HL-60/S4 (cell line): ENCODE results near the gene CLP1.

Experiments used
- in situ Hi-C: fragments of 300-500 bp; cut with MboI; formaldehyde crosslinking; loops from 2 replicates; pipeline ENCODE4 v1.14.3; 2022; ENCODE audit warnings: low sequenced_read_pairs

Gene CLP1

GRCh38 chr11:57640068-57640800, 17.3 kb upstream of the CLP1 start:
- in situ Hi-C loops = loop anchor here (10.0 kb wide), 3 partner anchors 75 to 295 kb away; partner anchors contain the start of gene UBE2L6

- in situ Hi-C loops = loop anchor here (10.0 kb wide), 3 partner anchors 76 to 296 kb away; partner anchors contain the start of gene UBE2L6
Observed at GRCh38 chr11:57641011-57641807, 16.4 kb upstream of the CLP1 start.

- in situ Hi-C loops = loop anchor here (10.0 kb wide), 3 partner anchors 79 to 299 kb away; partner anchors contain the start of gene UBE2L6
Observed at GRCh38 chr11:57643802-57644201, 13.8 kb upstream of the CLP1 start.

GRCh38 chr11:57644748-57645688, 12.5 kb upstream of the CLP1 start:
- in situ Hi-C loops = loop anchor here (10.0 kb wide), 3 partner anchors 80 to 300 kb away; partner anchors contain the start of gene UBE2L6

GRCh38 chr11:57645689-57646085, 11.9 kb upstream of the CLP1 start:
- in situ Hi-C loops = loop anchor here (10.0 kb wide), 3 partner anchors 81 to 301 kb away; partner anchors contain the start of gene UBE2L6

DNA sequence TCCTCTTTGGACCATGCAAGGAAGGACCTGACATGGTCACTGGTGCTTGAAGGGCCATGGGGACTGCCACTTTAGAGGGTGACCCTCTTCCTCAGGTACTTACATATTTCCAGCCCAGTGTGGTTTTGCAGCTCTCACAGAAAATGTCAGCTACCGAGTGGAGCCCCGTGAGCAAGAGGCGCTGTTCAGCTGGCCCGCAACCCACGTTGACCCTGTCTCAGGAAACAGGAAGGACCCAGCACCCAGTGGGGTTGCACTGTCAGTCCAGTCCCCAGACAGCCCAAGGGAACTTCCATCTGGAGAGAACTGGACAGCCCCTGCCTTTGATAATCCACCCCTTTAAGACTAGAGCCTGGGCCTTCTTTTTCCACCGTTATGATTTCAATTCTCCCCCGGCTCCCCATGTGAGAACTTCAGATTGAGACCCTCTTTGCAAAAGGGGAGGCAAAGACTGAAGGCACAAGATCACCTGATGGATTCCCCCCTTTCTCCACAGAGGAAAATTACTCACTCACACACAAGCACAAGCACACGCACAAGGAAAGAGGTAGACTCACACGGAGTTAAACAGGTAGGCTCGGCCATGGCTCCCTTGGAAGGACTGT, 11.3 kb upstream of the CLP1 start:
- in situ Hi-C loops = loop anchor here (10.0 kb wide), 3 partner anchors 81 to 301 kb away; partner anchors contain the start of gene UBE2L6

- in situ Hi-C loops = loop anchor here (10.0 kb wide), 3 partner anchors 82 to 302 kb away; partner anchors contain the start of gene UBE2L6
Observed at GRCh38 chr11:57646799-57647303, 10.7 kb upstream of the CLP1 start.

DNA sequence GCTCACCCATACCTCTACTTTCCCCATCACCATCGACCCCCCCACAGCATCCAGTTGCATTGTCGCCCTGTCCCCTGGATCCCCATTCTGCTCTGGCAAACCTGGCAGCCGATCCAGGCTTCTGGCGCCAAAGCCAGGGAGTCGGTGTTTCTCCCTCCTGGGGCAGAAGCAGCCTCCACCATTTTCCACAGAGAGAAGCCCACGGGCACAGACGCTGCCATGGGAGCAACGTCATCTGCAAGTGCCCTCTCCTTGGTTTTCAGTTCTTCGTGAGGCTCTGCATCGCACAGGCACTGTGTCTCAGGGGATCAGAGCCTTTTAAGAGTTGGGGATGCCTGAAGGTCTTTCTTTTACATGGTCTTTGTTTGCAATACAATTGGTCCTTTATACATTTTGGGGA, 10.2 kb upstream of the CLP1 start:
- in situ Hi-C loops = loop anchor here (10.0 kb wide), 3 partner anchors 83 to 303 kb away; partner anchors contain the start of gene UBE2L6

- in situ Hi-C loops = loop anchor here (10.0 kb wide), 3 partner anchors 83 to 303 kb away; partner anchors contain the start of gene UBE2L6
Observed at GRCh38 chr11:57647960-57648800, 9.4 kb upstream of the CLP1 start.

GRCh38 chr11:57648801-57649735, 8.5 kb upstream of the CLP1 start:
- in situ Hi-C loops = loop anchor here (10.0 kb wide), 3 partner anchors 84 to 304 kb away; partner anchors contain the start of gene UBE2L6

DNA sequence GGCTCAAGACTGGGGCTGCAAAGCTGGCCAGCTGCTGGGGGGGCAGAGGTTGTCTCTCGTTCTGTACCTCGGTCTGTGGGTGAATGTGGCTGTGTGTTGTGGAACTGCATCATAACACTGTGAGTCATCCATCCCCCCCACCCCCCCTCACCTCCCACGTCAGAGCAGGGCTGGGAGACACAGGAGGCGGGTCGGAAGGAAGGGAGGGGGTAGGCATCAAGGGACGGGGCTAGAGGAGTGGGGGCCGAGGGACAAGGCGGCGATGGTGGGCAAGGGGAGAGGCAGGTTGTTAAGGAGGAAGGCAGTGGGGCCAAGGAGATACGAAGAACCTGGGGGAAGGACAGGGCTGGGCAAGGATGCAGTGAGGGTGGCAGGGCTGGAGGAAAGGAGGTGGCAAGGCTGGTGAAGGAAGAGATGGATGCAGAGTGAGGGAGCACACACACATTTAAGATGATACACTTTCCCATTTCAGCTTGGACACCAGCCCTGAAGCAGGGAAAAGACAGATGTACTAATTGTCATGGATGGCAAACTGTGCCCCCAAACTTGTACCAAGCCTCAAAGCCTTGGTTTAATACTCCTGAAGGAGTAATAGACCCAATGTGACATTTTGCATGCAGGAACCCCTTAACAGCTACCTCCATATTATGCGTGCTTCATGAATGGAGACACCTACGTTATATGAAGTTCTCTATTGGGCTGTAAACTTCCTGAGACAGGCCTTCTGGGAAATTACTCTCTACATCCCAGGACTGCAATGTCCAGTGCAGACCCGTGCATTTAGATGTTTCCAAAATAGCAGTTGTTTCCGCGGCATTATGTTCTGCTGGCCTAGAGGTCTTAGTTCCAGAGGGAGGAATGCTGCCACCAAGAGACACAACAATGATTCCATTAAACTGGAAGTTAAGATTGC, 7.5 kb upstream of the CLP1 start, which contains the start of gene YPEL4:
Gene YPEL4, minus strand, starts transcription at position 87 of the 913 bp plus-strand sequence. CDS start 2,805 bp downstream, outside the sequence.
- in situ Hi-C loops = loop anchor here (10.0 to 25.0 kb wide), 4 partner anchors 85 to 912 kb away; partner anchors contain the start of gene UBE2L6

GRCh38 chr11:57650739-57651090, 6.8 kb upstream of the CLP1 start:
- in situ Hi-C loops = loop anchor here (25.0 kb wide), 1 partner anchor 912 kb away; no protein-coding TSS in a partner anchor

- in situ Hi-C loops = loop anchor here (25.0 kb wide), 1 partner anchor 911 kb away; no protein-coding TSS in a partner anchor
Observed at GRCh38 chr11:57651408-57651807, 6.2 kb upstream of the CLP1 start.

GRCh38 chr11:57652230-57652629, 5.3 kb upstream of the CLP1 start:
- in situ Hi-C loops = loop anchor here (25.0 kb wide), 1 partner anchor 910 kb away; no protein-coding TSS in a partner anchor

GRCh38 chr11:57652662-57653061, 4.9 kb upstream of the CLP1 start:
- in situ Hi-C loops = loop anchor here (25.0 kb wide), 1 partner anchor 910 kb away; no protein-coding TSS in a partner anchor

DNA sequence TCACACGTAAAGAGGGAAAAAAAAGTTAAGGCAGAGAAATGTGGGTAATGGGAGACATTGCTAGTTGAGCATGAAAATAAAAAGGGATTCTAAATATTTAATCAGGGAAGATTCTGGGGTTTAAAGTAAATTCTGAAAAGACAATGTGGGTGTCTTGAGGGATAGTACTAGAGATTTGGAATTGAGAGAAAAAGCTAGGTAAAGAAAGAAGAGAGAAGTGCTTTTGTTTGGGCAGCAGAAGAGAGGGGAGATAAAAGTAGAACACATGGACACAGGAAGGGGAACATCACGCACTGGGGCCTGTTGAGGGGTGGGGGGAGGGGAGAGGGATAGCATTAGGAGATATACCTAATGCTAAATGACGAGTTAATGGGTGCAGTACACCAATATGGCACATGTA, 4.4 kb upstream of the CLP1 start:
- in situ Hi-C loops = loop anchor here (25.0 kb wide), 1 partner anchor 909 kb away; no protein-coding TSS in a partner anchor
